SK-N-MC (cell line): ENCODE data around the gene TVP23A.

ENCODE experiments used
- EZH2 ChIP-seq: fragments of 200-600 bp; sonication (generic); IDR thresholded peaks from one replicate; pipeline ENCODE4 v1.6.1; 2017; ENCODE audit warnings: antibody characterized with exemption
- FOXP2 ChIP-seq: optimal IDR thresholded peaks from 2 replicates; pipeline ENCODE3; 2011; ENCODE audit warnings: mild to moderate bottlenecking, moderate library complexity; ENCODE audit not compliant: insufficient read depth; ENCODE audit errors: extremely low read length, control extremely low read depth
- POLR2AphosphoS5 ChIP-seq: IDR thresholded peaks from 2 replicates; pipeline ENCODE4 v1.6.1; 2012; ENCODE audit warnings: mild to moderate bottlenecking, low read depth, low read length, borderline replicate concordance

DNA sequence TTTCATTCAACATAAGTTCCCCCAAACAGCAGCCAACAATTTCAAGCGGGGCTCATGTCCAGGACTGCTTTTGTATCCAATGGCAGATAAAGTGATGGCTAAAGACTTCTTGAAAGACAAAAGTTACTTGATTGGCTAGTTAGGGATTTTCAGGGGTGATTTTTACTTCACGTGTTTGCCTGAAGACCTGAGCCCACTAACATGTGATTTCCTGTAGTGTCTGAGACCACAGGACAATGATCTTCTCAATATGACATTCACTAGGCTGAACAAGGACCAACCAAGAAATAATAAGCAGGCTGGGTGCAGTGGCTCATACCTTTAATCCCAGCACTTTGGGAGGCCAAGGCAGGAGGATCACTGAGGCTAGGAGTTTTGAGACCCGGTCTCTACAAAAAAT is 10.4 kb downstream of the TVP23A start:
- TF ChIP-seq EZH2 (no peak), POLR2AphosphoS5 (no peak), FOXP2 (no peak)
